ENCODE measurements around the gene OSR1. TPM values are rescaled to one million over a fixed set of nuclear protein-coding genes. Genes with fewer than 3 reads are reported as not detected.

The OSR1 gene
- total RNA-seq, 1 experiment from 2014 or later, result 2.6 TPM

DNA sequence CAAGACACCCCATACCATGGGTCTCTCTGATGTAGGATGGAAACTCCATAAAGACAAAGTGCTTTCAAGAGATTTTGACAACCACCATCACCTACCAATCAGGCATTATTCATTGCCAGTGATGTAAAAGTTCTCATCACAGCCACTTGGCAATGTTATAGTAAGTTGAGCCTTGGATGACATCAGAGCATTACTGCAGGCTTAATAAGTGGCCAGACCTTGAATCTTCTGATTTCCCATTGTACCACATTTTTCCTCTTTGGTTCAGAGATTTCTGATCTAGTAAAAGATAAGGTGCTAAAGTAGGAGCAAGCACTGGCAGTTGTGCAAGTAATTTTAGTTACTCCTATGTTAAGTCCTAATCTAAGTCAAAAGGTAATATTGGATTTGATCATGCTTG lies 36.5 kb downstream of the OSR1 start:
- ATAC-seq, result no peak
- ChIA-PET RAD21 (ENCODE audit: low non-redundant PET in 1 of 2, low total read pairs in 2 of 2, uncharacterized antibody in 2 of 2, unreplicated experiment in 2 of 2) (no interaction called here), POLR2A (no interaction called here), CTCF (no interaction called here)
- BruUV-seq (replicated peaks), result no TSS peak
- H3K27me3 ChIP-seq (ENCODE audit: insufficient read depth, low read length), result no peaks in the 10 kb centered on the region
- H3K4me3 ChIP-seq (replicated peaks in 1 of 2; ENCODE audit: low read depth in 1 of 2, low read length in 2 of 2), result no peak overlapping the region
- H3K4me1 ChIP-seq (ENCODE audit: control insufficient read depth in 1 of 2, insufficient read depth in 2 of 2, low read length in 2 of 2), result no peaks in the 10 kb centered on the region
- H2AFZ ChIP-seq (ENCODE audit: low read depth, low read length, poor library complexity, severe bottlenecking), result no peak overlapping the region
- H3K4me2 ChIP-seq (ENCODE audit: low read length), result no peak overlapping the region
- no peaks in the 10 kb centered on the region for H3K9me3 ChIP-seq (ENCODE audit: control insufficient read depth in 1 of 2, insufficient read depth in 1 of 2, low read depth in 1 of 2, low read length in 2 of 2)
- no peaks in the 10 kb centered on the region for H3K9me2 ChIP-seq (ENCODE audit: insufficient read depth)
- H3K27ac ChIP-seq (ENCODE audit: low read depth, low read length), result no peak overlapping the region
- no peaks in the 10 kb centered on the region for H3K36me3 ChIP-seq (ENCODE audit: control insufficient read depth in 1 of 2, insufficient read depth in 2 of 2, low read length in 2 of 2)
- no peaks in the 10 kb centered on the region for H4K20me1 ChIP-seq (ENCODE audit: insufficient read depth)
- no peaks in the 10 kb centered on the region for H3K79me2 ChIP-seq (ENCODE audit: insufficient read depth, low read length)
- intact Hi-C loops (cut with micrococcal nuclease), result no loop called here
- no peak for DNase-seq (ENCODE audit: low read depth, low spot score)
- no peak for TF ChIP-seq POLR2A (IDR thresholded peaks at IDR 0.05; ENCODE audit: borderline replicate concordance, extremely low read depth, insufficient read depth, insufficient read length)
- no peak for TF ChIP-seq ZFX (IDR thresholded peaks at IDR 0.05)
- no peak for TF ChIP-seq CTCF (IDR thresholded peaks at IDR 0.05 in 2 of 3, conservative IDR thresholded peaks at IDR 0.05 in 1 of 3; ENCODE audit: borderline replicate concordance in 1 of 3, insufficient read depth in 1 of 3, low read depth in 2 of 3, low read length in 2 of 3)
- TF ChIP-seq MAX (IDR thresholded peaks at IDR 0.05), result no peak
- no peak for TF ChIP-seq RAD21 (IDR thresholded peaks at IDR 0.05; ENCODE audit: low read depth)
- no peak for TF ChIP-seq YY1 (IDR thresholded peaks at IDR 0.05; ENCODE audit: extremely low read depth, insufficient replicate concordance, low read depth, low read length)
- TF ChIP-seq JUND (IDR thresholded peaks at IDR 0.05), result no peak
- TF ChIP-seq, protein P1, sequence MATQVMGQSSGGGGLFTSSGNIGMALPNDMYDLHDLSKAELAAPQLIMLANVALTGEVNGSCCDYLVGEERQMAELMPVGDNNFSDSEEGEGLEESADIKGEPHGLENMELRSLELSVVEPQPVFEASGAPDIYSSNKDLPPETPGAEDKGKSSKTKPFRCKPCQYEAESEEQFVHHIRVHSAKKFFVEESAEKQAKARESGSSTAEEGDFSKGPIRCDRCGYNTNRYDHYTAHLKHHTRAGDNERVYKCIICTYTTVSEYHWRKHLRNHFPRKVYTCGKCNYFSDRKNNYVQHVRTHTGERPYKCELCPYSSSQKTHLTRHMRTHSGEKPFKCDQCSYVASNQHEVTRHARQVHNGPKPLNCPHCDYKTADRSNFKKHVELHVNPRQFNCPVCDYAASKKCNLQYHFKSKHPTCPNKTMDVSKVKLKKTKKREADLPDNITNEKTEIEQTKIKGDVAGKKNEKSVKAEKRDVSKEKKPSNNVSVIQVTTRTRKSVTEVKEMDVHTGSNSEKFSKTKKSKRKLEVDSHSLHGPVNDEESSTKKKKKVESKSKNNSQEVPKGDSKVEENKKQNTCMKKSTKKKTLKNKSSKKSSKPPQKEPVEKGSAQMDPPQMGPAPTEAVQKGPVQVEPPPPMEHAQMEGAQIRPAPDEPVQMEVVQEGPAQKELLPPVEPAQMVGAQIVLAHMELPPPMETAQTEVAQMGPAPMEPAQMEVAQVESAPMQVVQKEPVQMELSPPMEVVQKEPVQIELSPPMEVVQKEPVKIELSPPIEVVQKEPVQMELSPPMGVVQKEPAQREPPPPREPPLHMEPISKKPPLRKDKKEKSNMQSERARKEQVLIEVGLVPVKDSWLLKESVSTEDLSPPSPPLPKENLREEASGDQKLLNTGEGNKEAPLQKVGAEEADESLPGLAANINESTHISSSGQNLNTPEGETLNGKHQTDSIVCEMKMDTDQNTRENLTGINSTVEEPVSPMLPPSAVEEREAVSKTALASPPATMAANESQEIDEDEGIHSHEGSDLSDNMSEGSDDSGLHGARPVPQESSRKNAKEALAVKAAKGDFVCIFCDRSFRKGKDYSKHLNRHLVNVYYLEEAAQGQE (IDR thresholded peaks at IDR 0.05; ENCODE audit: low read depth), result no peak
- no peak for TF ChIP-seq ZNF274 (IDR thresholded peaks at IDR 0.05; ENCODE audit: low read depth, low read length)
- no peak for TF ChIP-seq SRF (IDR thresholded peaks at IDR 0.05; ENCODE audit: low read depth)
- no peak overlapping the region for H3K9ac ChIP-seq (ENCODE audit: low read length)

All from HCT116 (cell line).